PFSK-1 (cell line): ENCODE measurements around the gene VENTX.

Experiments used
- FOXP2 ChIP-seq: optimal IDR thresholded peaks from 2 replicates; pipeline ENCODE3; 2011; ENCODE audit warnings: borderline replicate concordance, control low read depth, inconsistent platforms; ENCODE audit not compliant: insufficient read depth; ENCODE audit errors: extremely low read length, extremely low read depth
- POLR2AphosphoS5 ChIP-seq: IDR thresholded peaks from 2 replicates; pipeline ENCODE4 v1.6.1; 2012; ENCODE audit warnings: low read depth, mild to moderate bottlenecking, control low read depth, low read length, moderate library complexity
- SIN3A ChIP-seq: IDR thresholded peaks from 2 replicates; pipeline ENCODE4 v1.6.1; 2012; ENCODE audit warnings: mild to moderate bottlenecking, low read length, moderate library complexity, borderline replicate concordance; ENCODE audit not compliant: insufficient read depth
- TAF1 ChIP-seq: IDR thresholded peaks from 2 replicates; pipeline ENCODE4 v1.6.1; 2012; ENCODE audit warnings: low read length, control low read depth, borderline replicate concordance; ENCODE audit not compliant: insufficient read depth
- TF ChIP-seq, protein P1 (sequence below), 2 experiments: IDR thresholded peaks; 2 replicates each; pipeline versions ENCODE4 v1.6.1 to v1.8.0; 2011 to 2012; ENCODE audit warnings: low read depth in 2 of 2, low read length in 2 of 2, control low read depth in 1 of 2, inconsistent platforms in 1 of 2, mild to moderate bottlenecking in 1 of 2, moderate library complexity in 1 of 2; ENCODE audit not compliant: insufficient read depth in 1 of 2

The VENTX gene

GRCh38 chr10:133199488-133199885 lies 38.2 kb upstream of the VENTX start:
- TF ChIP-seq TAF1 (no peak), POLR2AphosphoS5 (no peak), SIN3A (no peak), FOXP2 (no peak)
- TF ChIP-seq, protein P1, sequence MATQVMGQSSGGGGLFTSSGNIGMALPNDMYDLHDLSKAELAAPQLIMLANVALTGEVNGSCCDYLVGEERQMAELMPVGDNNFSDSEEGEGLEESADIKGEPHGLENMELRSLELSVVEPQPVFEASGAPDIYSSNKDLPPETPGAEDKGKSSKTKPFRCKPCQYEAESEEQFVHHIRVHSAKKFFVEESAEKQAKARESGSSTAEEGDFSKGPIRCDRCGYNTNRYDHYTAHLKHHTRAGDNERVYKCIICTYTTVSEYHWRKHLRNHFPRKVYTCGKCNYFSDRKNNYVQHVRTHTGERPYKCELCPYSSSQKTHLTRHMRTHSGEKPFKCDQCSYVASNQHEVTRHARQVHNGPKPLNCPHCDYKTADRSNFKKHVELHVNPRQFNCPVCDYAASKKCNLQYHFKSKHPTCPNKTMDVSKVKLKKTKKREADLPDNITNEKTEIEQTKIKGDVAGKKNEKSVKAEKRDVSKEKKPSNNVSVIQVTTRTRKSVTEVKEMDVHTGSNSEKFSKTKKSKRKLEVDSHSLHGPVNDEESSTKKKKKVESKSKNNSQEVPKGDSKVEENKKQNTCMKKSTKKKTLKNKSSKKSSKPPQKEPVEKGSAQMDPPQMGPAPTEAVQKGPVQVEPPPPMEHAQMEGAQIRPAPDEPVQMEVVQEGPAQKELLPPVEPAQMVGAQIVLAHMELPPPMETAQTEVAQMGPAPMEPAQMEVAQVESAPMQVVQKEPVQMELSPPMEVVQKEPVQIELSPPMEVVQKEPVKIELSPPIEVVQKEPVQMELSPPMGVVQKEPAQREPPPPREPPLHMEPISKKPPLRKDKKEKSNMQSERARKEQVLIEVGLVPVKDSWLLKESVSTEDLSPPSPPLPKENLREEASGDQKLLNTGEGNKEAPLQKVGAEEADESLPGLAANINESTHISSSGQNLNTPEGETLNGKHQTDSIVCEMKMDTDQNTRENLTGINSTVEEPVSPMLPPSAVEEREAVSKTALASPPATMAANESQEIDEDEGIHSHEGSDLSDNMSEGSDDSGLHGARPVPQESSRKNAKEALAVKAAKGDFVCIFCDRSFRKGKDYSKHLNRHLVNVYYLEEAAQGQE (IDR thresholded peaks at IDR 0.05; ENCODE audit: insufficient read depth in 1 of 2, low read depth in 2 of 2, low read length in 2 of 2): no peak

DNA sequence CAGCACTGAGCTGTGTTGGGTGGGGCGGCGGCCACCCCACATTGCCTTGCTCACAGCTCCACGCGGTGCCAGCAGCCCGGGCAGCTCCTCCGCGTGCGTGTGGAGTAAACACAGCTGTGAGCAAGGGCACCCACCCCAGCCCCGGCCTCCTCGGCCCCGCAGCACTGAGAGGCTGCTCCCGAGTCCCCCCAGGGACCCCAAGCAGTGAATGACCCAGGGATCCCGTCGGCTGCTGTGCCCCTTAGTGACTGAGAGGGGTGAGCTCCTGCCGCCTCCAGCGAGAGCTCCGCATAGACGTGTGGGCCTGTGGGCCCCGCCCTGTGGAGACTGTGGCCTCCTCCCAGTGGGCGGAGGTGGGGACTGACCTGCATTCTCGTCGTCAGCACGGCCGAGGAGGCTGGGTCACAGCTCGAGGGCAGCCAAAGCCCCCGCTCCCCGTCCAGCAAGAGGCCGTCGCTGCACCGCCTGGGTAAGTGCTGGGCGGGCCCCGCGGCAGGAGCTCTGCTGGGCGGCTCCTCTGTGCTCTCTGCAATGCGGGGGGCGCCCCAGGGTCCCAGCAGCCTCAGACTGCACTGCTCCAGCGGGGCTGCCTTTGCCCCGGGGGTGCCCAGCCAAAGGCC lies 37.6 kb upstream of the VENTX start:
- TF ChIP-seq FOXP2 (no peak), SIN3A (no peak), TAF1 (no peak), POLR2AphosphoS5 (no peak)
- TF ChIP-seq, protein P1 (IDR thresholded peaks at IDR 0.05; ENCODE audit: insufficient read depth in 1 of 2, low read depth in 2 of 2, low read length in 2 of 2): no peak

GRCh38 chr10:133200621-133201031 lies 37.0 kb upstream of the VENTX start:
- TF ChIP-seq POLR2AphosphoS5 (no peak), SIN3A (no peak), TAF1 (no peak), FOXP2 (no peak)
- TF ChIP-seq, protein P1 (IDR thresholded peaks at IDR 0.05; ENCODE audit: insufficient read depth in 1 of 2, low read depth in 2 of 2, low read length in 2 of 2): no peak

- TF ChIP-seq SIN3A (no peak), TAF1 (no peak), FOXP2 (no peak), POLR2AphosphoS5 (no peak)
- TF ChIP-seq, protein P1 (IDR thresholded peaks at IDR 0.05; ENCODE audit: insufficient read depth in 1 of 2, low read depth in 2 of 2, low read length in 2 of 2): no peak
Measured at GRCh38 chr10:133201151-133201947, 36.3 kb upstream of the VENTX start.
